Measurements from ENCODE around the gene ATXN7L1.

DNA sequence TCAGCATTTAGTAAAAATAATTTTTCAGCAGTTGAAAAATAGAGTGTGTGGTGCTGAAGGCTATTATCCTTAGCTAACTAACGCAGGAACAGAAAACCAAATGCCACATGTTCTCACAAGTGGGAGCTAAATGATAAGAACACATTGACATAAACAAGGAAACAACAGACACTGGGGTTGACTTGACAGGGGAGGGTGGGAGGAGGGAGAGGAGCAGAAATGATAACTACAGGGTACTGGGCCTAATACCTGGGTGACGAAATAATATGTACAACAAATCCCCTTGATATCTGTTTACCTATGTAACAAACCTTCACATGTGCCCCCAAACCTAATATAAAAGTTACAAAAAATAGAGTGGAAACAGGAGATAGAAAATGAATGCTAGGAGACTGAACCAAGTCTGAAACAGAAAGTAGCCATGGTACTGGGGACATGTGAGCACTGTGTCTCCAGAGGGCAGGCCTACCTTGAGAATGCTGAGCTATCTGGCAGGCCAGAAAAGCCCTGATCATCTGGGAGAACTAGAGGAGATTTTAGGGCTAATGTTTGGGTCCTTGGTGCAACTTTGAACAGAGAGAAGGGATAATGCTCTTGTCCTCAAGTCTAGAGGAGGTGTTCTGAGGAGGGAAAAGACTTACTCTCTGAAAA, 290.4 kb downstream of the ATXN7L1 start:
- no peak for TF ChIP-seq CTCF (conservative IDR thresholded peaks at IDR 0.05; ENCODE audit: low read depth, low read length)
- TF ChIP-seq EZH2 (IDR thresholded peaks at IDR 0.05; ENCODE audit: borderline replicate concordance, low read depth, low read length, poor library complexity, severe bottlenecking): no peak
